ENCODE measurements around the gene HAND1.

DNA sequence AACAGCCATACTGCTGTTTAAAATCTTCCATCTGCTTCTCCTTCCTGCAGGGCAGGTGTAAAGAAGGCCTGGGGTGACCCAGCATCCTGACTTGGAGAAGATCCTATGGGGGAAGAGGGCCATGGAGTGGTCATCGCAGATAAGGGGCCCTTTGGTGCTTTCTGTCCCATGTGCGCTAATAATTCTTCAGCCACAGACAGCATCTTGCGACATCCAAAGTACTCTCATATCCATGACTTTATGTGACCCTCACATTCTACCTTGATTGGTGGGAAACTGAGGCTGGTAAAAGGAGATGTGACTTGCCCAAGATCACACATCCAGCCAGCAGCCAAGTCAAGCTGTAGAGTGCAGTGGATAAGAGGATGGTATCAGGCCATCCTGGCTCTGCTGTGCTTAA lies 44.3 kb upstream of the HAND1 start:
- TF ChIP-seq, protein P1, sequence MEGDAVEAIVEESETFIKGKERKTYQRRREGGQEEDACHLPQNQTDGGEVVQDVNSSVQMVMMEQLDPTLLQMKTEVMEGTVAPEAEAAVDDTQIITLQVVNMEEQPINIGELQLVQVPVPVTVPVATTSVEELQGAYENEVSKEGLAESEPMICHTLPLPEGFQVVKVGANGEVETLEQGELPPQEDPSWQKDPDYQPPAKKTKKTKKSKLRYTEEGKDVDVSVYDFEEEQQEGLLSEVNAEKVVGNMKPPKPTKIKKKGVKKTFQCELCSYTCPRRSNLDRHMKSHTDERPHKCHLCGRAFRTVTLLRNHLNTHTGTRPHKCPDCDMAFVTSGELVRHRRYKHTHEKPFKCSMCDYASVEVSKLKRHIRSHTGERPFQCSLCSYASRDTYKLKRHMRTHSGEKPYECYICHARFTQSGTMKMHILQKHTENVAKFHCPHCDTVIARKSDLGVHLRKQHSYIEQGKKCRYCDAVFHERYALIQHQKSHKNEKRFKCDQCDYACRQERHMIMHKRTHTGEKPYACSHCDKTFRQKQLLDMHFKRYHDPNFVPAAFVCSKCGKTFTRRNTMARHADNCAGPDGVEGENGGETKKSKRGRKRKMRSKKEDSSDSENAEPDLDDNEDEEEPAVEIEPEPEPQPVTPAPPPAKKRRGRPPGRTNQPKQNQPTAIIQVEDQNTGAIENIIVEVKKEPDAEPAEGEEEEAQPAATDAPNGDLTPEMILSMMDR (IDR thresholded peaks at IDR 0.05): no peak
- no peak for TF ChIP-seq POLR2A (IDR thresholded peaks at IDR 0.05)

All from adrenal gland (tissue), 5 donors.